ENCODE data around the gene ZMYND8. TPM values are rescaled to one million over a fixed set of nuclear protein-coding genes. Genes with fewer than 3 reads are reported as not detected.
"Not testable (repeated sequence)": the region's sequence is repeated elsewhere in the genome, so short reads cannot be mapped to it uniquely, and the experiment has no call there.

Gene ZMYND8
- total RNA-seq, 1 donor = 18.7 TPM

- Histone ChIP-seq H3K27me3 (ENCODE audit: insufficient read depth, low read length) (no peaks in the 10 kb centered on the region), H3K9me3 (ENCODE audit: low read depth, low read length) (no peaks in the 10 kb centered on the region), H3K4me3 (ENCODE audit: low read length) (no peak overlapping the region), H3K4me1 (ENCODE audit: insufficient read depth, low read length) (no peaks in the 10 kb centered on the region)
Observed at GRCh38 chr20:47271046-47271615, 85.4 kb downstream of the ZMYND8 start.

GRCh38 chr20:47269309-47270165, 87.0 kb downstream of the ZMYND8 start:
- Histone ChIP-seq H3K27me3 (ENCODE audit: insufficient read depth, low read length) (no peaks in the 10 kb centered on the region), H3K9me3 (ENCODE audit: low read depth, low read length) (no peaks in the 10 kb centered on the region), H3K4me1 (ENCODE audit: insufficient read depth, low read length) (no peaks in the 10 kb centered on the region), H3K4me3 (ENCODE audit: low read length) (no peak overlapping the region)

DNA sequence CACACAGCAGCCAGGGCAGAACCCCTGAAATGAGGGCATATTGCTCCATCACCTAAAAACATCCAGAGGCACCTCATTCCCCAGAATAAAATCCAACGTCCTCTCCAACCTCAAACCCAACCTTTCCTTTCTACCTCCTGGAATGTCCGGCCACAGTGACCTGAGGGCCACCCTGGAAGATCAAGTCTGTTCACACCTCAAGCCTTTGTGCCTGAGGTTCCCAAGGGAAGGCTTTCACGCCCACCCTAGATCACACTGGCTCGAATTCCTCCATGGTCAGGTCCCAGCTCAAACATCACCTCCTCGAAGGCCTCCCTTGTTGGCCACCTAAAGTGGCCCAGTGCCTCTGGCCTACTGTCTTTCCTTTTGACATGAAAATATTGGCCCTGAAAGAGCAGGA, 88.9 kb downstream of the ZMYND8 start:
- H3K27me3 ChIP-seq (ENCODE audit: insufficient read depth, low read length) = no peaks in the 10 kb centered on the region
- H3K4me3 ChIP-seq (ENCODE audit: low read length) = no peak overlapping the region

DNA sequence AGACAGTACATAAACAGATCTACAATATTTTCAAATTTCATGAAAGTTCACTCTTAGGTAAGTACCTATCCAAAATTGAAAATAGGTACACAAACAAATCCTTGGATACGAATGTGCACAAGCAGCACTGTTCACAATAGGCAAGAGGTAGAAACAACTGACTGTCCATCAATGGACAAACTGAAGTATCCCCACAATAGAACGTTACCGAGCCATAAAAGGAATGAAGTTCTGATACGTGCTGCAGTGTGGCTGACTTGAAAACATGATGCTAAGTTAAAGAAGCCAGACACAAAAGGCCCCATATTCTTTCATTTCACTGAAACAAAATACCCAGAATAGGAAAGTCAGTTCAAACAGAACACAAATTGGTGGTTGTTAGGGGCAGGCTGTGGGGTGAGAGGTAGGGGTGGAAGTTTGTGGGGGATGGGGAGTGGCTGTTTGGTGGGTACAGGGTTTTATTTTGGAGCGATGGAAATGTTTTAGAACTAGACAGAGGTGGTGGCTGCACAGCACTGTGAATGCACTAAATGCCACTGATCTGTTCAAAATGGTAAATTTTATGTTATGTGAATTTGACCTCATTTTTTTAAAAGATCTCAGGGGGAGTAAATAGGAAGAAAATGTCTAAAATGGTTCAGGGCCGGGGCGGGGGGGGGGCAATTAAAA, 89.5 kb downstream of the ZMYND8 start:
- H3K9me3 ChIP-seq (ENCODE audit: low read depth, low read length) = no peaks in the 10 kb centered on the region
- H3K4me3 ChIP-seq (ENCODE audit: low read length) = no peak overlapping the region
- H3K27me3 ChIP-seq (ENCODE audit: insufficient read depth, low read length) = no peaks in the 10 kb centered on the region
- peaks cover 11% of the 10 kb centered on the region for H3K4me1 ChIP-seq (ENCODE audit: insufficient read depth, low read length)

More for the DNA sequence above, 88.9 kb downstream of the ZMYND8 start:
- Histone ChIP-seq H3K4me1 (ENCODE audit: insufficient read depth, low read length) (peaks cover 11% of the 10 kb centered on the region), H3K9me3 (ENCODE audit: low read depth, low read length) (no peaks in the 10 kb centered on the region)

GRCh38 chr20:47265984-47266383, 90.5 kb downstream of the ZMYND8 start:
- Histone ChIP-seq H3K9me3 (ENCODE audit: low read depth, low read length) (no peaks in the 10 kb centered on the region), H3K27me3 (ENCODE audit: insufficient read depth, low read length) (no peaks in the 10 kb centered on the region), H3K4me1 (ENCODE audit: insufficient read depth, low read length) (peaks cover 11% of the 10 kb centered on the region), H3K4me3 (ENCODE audit: low read length) (no peak overlapping the region)

GRCh38 chr20:47265214-47265613, 91.3 kb downstream of the ZMYND8 start:
- Histone ChIP-seq H3K27me3 (ENCODE audit: insufficient read depth, low read length) (no peaks in the 10 kb centered on the region), H3K4me1 (ENCODE audit: insufficient read depth, low read length) (peaks cover 11% of the 10 kb centered on the region), H3K9me3 (ENCODE audit: low read depth, low read length) (no peaks in the 10 kb centered on the region), H3K4me3 (ENCODE audit: low read length) (no peak overlapping the region)

DNA sequence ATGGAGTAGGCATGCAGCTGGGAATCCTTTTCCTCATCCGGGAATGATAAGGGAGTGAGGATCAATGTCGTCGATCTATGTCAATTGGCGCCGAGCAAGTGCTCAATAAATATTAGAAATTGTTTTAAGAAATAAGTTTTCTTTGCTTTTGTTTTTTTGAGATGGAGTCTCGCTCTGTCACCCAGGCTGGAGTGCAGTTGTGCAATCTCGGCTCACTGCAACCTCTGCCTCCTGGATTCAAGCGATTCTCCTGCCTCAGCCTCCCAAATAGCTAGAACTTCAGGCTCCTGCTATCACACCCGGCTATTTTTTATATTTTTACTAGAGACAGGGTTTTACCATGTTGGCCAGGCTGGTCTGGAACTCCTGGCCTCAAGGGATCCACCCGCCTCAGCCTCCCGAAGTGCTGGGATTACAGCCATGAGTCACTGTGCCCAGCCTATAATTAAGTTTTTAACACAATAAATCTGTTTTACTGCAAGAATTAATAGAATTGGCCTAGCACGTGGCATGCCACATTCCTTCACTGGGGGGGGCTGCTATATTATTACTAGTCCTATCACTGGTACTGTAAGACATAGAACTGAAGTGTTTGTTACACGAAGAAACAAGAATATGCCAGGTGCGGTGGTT, 92.2 kb downstream of the ZMYND8 start:
- H3K27me3 ChIP-seq (ENCODE audit: insufficient read depth, low read length); H3K4me3 ChIP-seq (ENCODE audit: low read length); H3K9me3 ChIP-seq (ENCODE audit: low read depth, low read length): not testable (repeated sequence)
- peaks cover 14% of the 10 kb centered on the region for H3K4me1 ChIP-seq (ENCODE audit: insufficient read depth, low read length)

DNA sequence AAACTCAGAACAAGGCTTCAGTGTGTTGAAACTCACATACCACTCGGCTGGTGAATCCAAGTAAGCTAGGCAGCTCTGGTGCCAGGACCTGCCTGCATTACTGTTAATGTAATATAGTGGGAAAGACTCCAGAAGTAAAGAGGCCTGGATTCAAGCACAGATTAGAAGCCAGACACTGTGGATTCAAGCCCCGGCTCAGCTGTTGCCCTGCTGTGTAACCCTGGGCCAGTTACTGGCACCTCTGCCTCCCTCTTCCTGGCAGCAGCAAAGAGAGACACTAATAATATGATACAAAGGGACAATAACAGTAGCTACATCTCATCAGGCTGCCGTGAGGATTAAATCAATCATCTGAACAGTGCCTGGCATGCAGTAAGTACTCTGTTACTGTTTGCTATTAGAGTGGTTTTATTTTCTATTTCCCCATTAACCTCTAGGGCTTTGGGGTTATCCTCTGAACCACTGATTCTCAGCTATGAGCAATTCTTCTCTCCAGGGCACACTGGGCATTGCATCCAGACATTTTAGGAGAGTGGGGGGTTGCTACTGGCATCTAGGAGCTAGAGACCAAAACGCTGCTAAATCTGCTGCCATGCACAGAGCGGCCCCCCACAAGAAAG, 92.9 kb downstream of the ZMYND8 start:
- H3K27me3 ChIP-seq (ENCODE audit: insufficient read depth, low read length) = no peaks in the 10 kb centered on the region
- peaks cover 20% of the 10 kb centered on the region for H3K4me1 ChIP-seq (ENCODE audit: insufficient read depth, low read length)
- no peak overlapping the region for H3K4me3 ChIP-seq (ENCODE audit: low read length)
- H3K9me3 ChIP-seq (ENCODE audit: low read depth, low read length) = no peaks in the 10 kb centered on the region

GRCh38 chr20:47263080-47263464, 93.4 kb downstream of the ZMYND8 start:
- Histone ChIP-seq H3K4me1 (ENCODE audit: insufficient read depth, low read length) (peaks cover 23% of the 10 kb centered on the region), H3K9me3 (ENCODE audit: low read depth, low read length) (no peaks in the 10 kb centered on the region), H3K27me3 (ENCODE audit: insufficient read depth, low read length) (no peaks in the 10 kb centered on the region), H3K4me3 (ENCODE audit: low read length) (no peak overlapping the region)

DNA sequence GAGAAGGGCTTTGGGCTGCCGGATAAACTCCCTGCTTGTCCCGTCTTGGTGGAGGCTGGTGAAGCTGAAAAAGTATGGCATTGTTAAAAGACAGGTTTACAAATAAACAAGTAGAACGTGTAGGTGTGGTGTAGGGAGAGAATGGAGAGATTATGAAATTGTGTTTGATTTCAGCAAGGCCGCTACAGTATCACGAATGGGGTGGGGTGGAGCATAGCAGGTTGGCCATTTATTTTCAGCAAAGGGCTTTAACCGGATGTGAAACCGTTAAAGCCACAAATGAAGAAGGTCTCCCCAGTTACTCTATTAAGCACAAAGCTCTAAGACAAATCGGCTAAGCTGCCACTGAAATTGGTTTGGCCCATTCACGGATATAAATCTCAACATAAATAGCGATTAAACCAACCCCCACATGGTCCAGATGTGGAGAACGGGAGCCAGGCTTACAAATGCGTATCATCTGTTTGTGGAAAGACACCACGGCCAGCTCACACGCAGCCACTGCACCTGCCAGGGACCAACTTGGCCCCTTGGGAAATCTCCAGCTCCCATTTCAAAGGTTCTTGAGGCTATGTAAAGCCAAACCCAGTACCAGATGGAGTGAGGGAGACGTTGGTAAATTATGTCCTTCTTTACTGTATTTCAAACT, 94.0 kb downstream of the ZMYND8 start:
- Histone ChIP-seq H3K9me3 (ENCODE audit: low read depth, low read length) (no peaks in the 10 kb centered on the region), H3K4me1 (ENCODE audit: insufficient read depth, low read length) (peaks cover 26% of the 10 kb centered on the region), H3K27me3 (ENCODE audit: insufficient read depth, low read length) (no peaks in the 10 kb centered on the region), H3K4me3 (ENCODE audit: low read length) (no peak overlapping the region)

DNA sequence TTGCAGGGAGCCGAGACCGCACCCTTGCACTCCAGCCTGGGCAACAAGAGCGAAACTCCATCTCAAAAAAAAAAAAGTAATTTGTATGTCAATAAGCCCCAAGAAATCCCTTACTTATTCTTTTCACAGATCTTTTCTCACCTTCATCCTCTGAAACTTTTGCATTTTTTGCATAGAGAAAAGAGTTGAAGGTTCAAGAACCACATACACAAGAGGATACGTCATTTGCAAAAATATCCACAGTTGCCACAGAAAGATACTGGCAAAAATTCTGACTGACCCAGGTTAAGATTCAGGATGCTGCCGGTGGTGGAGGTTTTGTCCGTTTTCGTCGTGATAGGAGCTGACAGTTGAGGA, 94.5 kb downstream of the ZMYND8 start:
- peaks cover 26% of the 10 kb centered on the region for H3K4me1 ChIP-seq (ENCODE audit: insufficient read depth, low read length)
- H3K4me3 ChIP-seq (ENCODE audit: low read length) = no peak overlapping the region

DNA sequence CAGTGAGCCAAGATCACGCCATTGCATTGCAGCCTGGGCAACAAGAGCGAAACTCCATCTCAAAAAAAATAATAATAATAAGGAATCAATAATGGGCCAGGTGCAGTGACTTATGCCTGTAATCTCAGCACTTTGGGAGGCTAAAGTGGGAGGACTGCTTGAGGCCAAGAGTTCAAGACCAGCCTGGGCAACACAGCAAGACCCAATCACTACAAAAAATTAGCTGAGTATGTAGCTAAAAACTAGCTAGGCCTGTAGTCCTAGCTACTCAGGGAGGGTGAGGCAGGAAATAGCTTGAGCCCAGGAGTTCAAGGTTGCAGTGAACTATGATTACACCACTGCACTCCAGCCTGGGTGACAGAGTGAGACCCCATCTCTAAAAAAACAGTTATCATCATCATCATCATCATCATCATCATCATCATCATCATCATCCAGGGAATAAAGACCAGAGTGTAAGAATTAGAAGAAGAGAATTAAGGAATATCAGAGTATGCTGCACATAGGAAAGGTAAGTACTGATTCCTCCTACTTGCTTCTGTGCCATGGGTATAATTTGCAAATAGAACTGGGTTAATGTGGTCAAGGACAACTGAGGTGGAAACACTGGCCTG, 95.2 kb downstream of the ZMYND8 start:
- H3K4me1 ChIP-seq (ENCODE audit: insufficient read depth, low read length) = peaks cover 26% of the 10 kb centered on the region
- H3K9me3 ChIP-seq (ENCODE audit: low read depth, low read length); H3K27me3 ChIP-seq (ENCODE audit: insufficient read depth, low read length); H3K4me3 ChIP-seq (ENCODE audit: low read length): not testable (repeated sequence)

More for the DNA sequence above, 94.5 kb downstream of the ZMYND8 start:
- Histone ChIP-seq H3K27me3 (ENCODE audit: insufficient read depth, low read length) (no peaks in the 10 kb centered on the region), H3K9me3 (ENCODE audit: low read depth, low read length) (no peaks in the 10 kb centered on the region)

DNA sequence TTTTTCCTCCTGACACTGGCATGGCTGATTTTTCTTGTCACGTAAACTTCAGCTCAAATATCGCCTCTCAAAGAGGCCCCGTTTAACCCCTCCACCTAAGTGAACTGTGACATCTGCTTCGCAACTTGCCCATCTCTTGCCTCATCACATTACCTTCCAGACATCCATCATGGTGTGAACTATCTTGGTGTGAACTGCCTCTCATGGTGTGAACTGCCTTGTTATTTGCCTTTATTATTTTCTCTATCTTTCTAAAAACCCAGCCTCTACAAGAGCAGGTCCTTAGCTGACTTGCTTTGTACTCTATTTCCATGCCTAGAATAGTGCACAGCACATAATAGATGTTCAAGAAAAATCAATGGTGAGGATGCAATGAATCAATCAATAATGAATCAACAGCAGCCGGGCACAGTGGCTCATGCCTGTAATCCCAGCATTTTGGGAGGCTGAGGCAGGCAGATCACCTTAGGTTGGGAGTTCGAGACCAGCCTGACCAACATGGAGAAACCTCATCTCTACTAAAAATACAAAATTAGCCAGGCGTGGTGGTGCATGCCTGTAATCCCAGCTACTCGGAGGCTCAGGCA, 95.9 kb downstream of the ZMYND8 start:
- not testable (repeated sequence) for H3K27me3 ChIP-seq (ENCODE audit: insufficient read depth, low read length); H3K4me3 ChIP-seq (ENCODE audit: low read length); H3K9me3 ChIP-seq (ENCODE audit: low read depth, low read length)
- peaks cover 26% of the 10 kb centered on the region for H3K4me1 ChIP-seq (ENCODE audit: insufficient read depth, low read length)

Data from mononuclear cell (primary cell).